SU-DHL-6 (cell line): ENCODE results near the gene TCTA.

Experiments
- H2AFZ ChIP-seq: fragments of 200-600 bp; sonication (generic); 2 replicates; pipeline ENCODE4 v1.6.1; 2014; ENCODE audit warnings: low read depth, mild to moderate bottlenecking, moderate library complexity, mixed read lengths, antibody characterized with exemption, low read length; ENCODE audit not compliant: severe bottlenecking
- H3F3A ChIP-seq: fragments of 200-600 bp; shearing (Covaris generic); 2 replicates; pipeline ENCODE4 v1.6.0; 2016; ENCODE audit warnings: antibody characterized with exemption, mild to moderate bottlenecking; ENCODE audit not compliant: insufficient read depth
- H3K27ac ChIP-seq: fragments of 200-600 bp; sonication (generic); 2 replicates; pipeline ENCODE4 v1.5.1; 2016; ENCODE audit warnings: low read depth, mild to moderate bottlenecking, low read length, moderate library complexity, mixed read lengths
- H3K27me3 ChIP-seq: fragments of 200-600 bp; sonication (generic), shearing (Covaris generic); 2 replicates; pipeline ENCODE4 v1.6.0; 2014; ENCODE audit warnings: mild to moderate bottlenecking, low read length
- H3K36me3 ChIP-seq: fragments of 200-600 bp; sonication (generic); 2 replicates; pipeline ENCODE4 v1.6.1; 2014; ENCODE audit warnings: mild to moderate bottlenecking, low read length, mixed read lengths
- H3K4me2 ChIP-seq: fragments of 300-600, 200-600 bp; shearing (Covaris generic), sonication (generic); 2 replicates; pipeline ENCODE4 v1.6.0; 2014; ENCODE audit warnings: low read length, low read depth, mild to moderate bottlenecking; ENCODE audit not compliant: poor library complexity, severe bottlenecking
- H3K4me3 ChIP-seq: fragments of 200-600 bp; sonication (generic); 2 replicates; pipeline ENCODE4 v1.5.1; 2014; ENCODE audit warnings: antibody characterized with exemption, low read length, mild to moderate bottlenecking, mixed read lengths; ENCODE audit not compliant: insufficient read depth, poor library complexity, severe bottlenecking
- H3K79me2 ChIP-seq: fragments of 200-600 bp; sonication (generic); 2 replicates; pipeline ENCODE4 v1.6.1; 2014; ENCODE audit warnings: mild to moderate bottlenecking, low read length, moderate library complexity; ENCODE audit not compliant: insufficient read depth
- H3K9ac ChIP-seq: fragments of 200-600 bp; sonication (generic); 2 replicates; pipeline ENCODE4 v1.7.0; 2014; ENCODE audit warnings: mild to moderate bottlenecking, low read length
- H3K9me2 ChIP-seq: fragments of 200-600 bp; sonication (generic); replicated peaks from 2 replicates; pipeline ENCODE4 v1.6.1; 2014; ENCODE audit warnings: low read length; ENCODE audit not compliant: insufficient read depth
- H3K9me3 ChIP-seq: fragments of 200-600 bp; sonication (generic); 2 replicates; pipeline ENCODE4 v1.6.1; 2014; ENCODE audit warnings: low read length, mixed read lengths; ENCODE audit not compliant: insufficient read depth
- H4K20me1 ChIP-seq: fragments of 200-600 bp; sonication (generic); 2 replicates; pipeline ENCODE4 v1.6.1; 2014; ENCODE audit warnings: low read depth, mild to moderate bottlenecking, antibody characterized with exemption, low read length, moderate library complexity, mixed read lengths
- EZH2phosphoT487 ChIP-seq: fragments of 200-600 bp; sonication (generic), shearing (Covaris generic); conservative IDR thresholded peaks from 2 replicates; pipeline ENCODE4 v1.6.1; 2018; ENCODE audit warnings: mild to moderate bottlenecking, antibody characterized with exemption, low read length, moderate library complexity, mixed read lengths
- TF ChIP-seq, protein P1 (sequence below): fragments of 200-600 bp; sonication (generic); IDR thresholded peaks from one replicate; pipeline ENCODE4 v1.5.1; 2017; ENCODE audit warnings: antibody characterized with exemption, mild to moderate bottlenecking, low read length, moderate library complexity; ENCODE audit not compliant: insufficient read depth, poor library complexity, severe bottlenecking

The TCTA gene

DNA sequence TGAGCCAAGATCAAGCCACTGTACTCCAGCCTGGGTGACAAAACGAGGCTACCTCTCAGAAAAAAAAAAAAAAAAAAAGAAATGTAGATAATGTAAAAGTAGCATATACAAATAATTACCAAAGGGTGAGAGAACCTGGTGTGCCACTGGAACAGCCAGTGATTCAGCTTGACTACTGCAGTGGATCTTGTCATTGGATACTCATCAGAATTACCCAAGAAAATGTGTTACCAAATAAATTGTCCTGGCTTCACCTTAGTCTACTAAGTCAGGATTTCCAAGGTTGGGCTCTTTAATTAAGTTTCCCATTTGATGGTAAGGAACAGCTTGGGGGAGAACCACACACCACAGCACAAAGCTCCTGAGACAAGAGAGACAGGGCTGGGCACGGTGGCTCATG, 15.4 kb downstream of the TCTA start:
- Histone ChIP-seq H3K9ac (no peak overlapping the region), H3K27ac (no peak overlapping the region), H3K27me3 (no peaks in the 10 kb centered on the region), H3K79me2 (no peaks in the 10 kb centered on the region), H3K36me3 (no peaks in the 10 kb centered on the region), H3K9me3 (no peaks in the 10 kb centered on the region), H2AFZ (no peak overlapping the region), H3F3A (peaks cover 10% of the 10 kb centered on the region), H4K20me1 (no peaks in the 10 kb centered on the region), H3K9me2 (no peaks in the 10 kb centered on the region), H3K4me2 (no peak overlapping the region), H3K4me3 (no peak overlapping the region)
- TF ChIP-seq EZH2phosphoT487, result no peak
- TF ChIP-seq, protein P1, sequence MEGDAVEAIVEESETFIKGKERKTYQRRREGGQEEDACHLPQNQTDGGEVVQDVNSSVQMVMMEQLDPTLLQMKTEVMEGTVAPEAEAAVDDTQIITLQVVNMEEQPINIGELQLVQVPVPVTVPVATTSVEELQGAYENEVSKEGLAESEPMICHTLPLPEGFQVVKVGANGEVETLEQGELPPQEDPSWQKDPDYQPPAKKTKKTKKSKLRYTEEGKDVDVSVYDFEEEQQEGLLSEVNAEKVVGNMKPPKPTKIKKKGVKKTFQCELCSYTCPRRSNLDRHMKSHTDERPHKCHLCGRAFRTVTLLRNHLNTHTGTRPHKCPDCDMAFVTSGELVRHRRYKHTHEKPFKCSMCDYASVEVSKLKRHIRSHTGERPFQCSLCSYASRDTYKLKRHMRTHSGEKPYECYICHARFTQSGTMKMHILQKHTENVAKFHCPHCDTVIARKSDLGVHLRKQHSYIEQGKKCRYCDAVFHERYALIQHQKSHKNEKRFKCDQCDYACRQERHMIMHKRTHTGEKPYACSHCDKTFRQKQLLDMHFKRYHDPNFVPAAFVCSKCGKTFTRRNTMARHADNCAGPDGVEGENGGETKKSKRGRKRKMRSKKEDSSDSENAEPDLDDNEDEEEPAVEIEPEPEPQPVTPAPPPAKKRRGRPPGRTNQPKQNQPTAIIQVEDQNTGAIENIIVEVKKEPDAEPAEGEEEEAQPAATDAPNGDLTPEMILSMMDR, result no peak

DNA sequence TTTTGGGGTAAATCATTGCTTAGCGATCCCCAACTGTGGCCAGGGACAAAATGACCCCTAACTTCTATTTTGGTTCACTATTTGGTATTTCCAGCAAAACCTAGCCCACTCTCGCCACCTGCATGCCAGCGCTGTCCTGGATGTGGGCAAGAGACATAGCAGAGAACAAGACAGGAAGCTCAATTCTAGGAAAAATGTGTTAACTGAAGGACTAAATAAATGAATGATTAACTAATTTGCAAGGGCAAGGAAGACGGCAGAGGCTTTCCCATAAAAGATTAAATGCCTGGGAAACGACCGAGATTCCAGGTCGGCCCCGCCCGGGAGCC, 16.5 kb downstream of the TCTA start:
- Histone ChIP-seq H3K9me3 (no peaks in the 10 kb centered on the region), H3K9me2 (no peaks in the 10 kb centered on the region), H3K27ac (peak overlapping the region; percentile 70), H3K36me3 (no peaks in the 10 kb centered on the region), H4K20me1 (no peaks in the 10 kb centered on the region), H3K4me3 (peak overlapping the region; percentile 90), H3K9ac (peak overlapping the region; percentile 64), H3K4me2 (peak overlapping the region; percentile 84), H3F3A (peaks cover 10% of the 10 kb centered on the region), H3K79me2 (no peaks in the 10 kb centered on the region), H3K27me3 (no peaks in the 10 kb centered on the region), H2AFZ (peak overlapping the region; percentile 90)
- TF ChIP-seq, protein P1, result no peak
- no peak for TF ChIP-seq EZH2phosphoT487

DNA sequence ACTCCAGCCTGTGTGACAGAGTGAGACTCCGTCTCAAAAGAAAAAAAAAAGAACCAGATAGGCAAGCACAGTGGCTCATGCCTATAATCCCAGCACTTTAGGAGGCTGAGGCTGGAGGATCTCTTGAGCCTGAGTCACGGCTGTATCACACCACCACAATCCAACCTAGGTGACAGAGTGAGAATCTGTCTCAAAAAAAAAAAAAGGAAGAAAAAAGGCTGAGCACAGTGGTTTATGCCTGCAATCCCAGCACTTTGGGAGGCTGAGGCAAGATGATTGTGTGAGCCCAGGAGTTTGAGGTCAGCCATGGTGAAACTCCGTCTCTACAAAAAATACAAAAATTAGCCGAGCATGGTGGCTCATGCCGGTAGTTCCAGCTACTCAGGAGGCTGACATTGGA, 22.5 kb downstream of the TCTA start:
- Histone ChIP-seq H3K9me2 (no peaks in the 10 kb centered on the region), H3K27ac (no peak overlapping the region), H3K4me3 (no peak overlapping the region), H3K9ac (no peak overlapping the region), H3K4me2 (no peak overlapping the region), H2AFZ (no peak overlapping the region), H3F3A (peaks cover 4% of the 10 kb centered on the region), H3K79me2 (no peaks in the 10 kb centered on the region), H3K9me3 (no peaks in the 10 kb centered on the region), H3K36me3 (no peaks in the 10 kb centered on the region), H3K27me3 (no peaks in the 10 kb centered on the region), H4K20me1 (no peaks in the 10 kb centered on the region)
- TF ChIP-seq, protein P1, result no peak
- TF ChIP-seq EZH2phosphoT487, result no peak

DNA sequence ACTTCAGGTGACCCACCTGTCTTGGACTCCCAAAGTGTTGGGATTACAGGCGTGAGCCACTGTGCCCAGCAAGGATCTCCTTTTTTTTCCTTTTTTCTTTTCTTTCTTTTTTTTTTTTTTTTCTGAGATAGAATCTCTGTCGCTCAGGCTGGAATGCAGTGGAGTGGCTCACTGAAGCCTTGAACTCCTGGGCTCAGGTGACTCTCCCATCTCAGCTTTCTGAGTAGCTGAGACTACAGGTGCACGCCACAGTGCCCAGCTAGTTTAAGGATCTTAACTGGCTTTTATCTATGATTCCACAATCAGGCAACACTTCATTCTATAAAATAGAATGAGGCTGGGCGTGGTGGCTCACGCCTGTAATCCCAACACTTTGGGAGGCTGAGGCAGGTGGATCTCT, 33.2 kb downstream of the TCTA start:
- no peak overlapping the region for H3K4me2 ChIP-seq
- peaks cover 4% of the 10 kb centered on the region for H3F3A ChIP-seq
- no peaks in the 10 kb centered on the region for H3K36me3 ChIP-seq
- no peaks in the 10 kb centered on the region for H3K9me3 ChIP-seq
- H3K27ac ChIP-seq, result no peak overlapping the region
- TF ChIP-seq EZH2phosphoT487, result no peak
- TF ChIP-seq, protein P1, result no peak
- no peaks in the 10 kb centered on the region for H4K20me1 ChIP-seq
- no peak overlapping the region for H2AFZ ChIP-seq
- no peaks in the 10 kb centered on the region for H3K27me3 ChIP-seq
- H3K4me3 ChIP-seq, result no peak overlapping the region
- no peaks in the 10 kb centered on the region for H3K9me2 ChIP-seq
- no peaks in the 10 kb centered on the region for H3K79me2 ChIP-seq
- no peak overlapping the region for H3K9ac ChIP-seq
